PC-3 (cell line): Measurements from ENCODE around the gene CARMIL1.

Experiments used
- EZH2 ChIP-seq: fragments of 300-600 bp; sonication (generic); IDR thresholded peaks from one replicate; pipeline ENCODE4 v1.6.1; 2017; ENCODE audit warnings: antibody characterized with exemption, mild to moderate bottlenecking, low read length; ENCODE audit not compliant: unreplicated experiment
- EZH2phosphoT487 ChIP-seq: fragments of 300-600 bp; sonication (generic); IDR thresholded peaks from 2 replicates; pipeline ENCODE4 v1.6.1; 2018; ENCODE audit warnings: mild to moderate bottlenecking, antibody characterized with exemption, low read length, borderline replicate concordance
- TF ChIP-seq, protein P1 (sequence below): fragments of 300-600 bp; sonication (generic); conservative IDR thresholded peaks from 2 replicates; pipeline ENCODE4 v1.5.1; 2017; ENCODE audit warnings: antibody characterized with exemption, low read depth, mild to moderate bottlenecking, low read length

DNA sequence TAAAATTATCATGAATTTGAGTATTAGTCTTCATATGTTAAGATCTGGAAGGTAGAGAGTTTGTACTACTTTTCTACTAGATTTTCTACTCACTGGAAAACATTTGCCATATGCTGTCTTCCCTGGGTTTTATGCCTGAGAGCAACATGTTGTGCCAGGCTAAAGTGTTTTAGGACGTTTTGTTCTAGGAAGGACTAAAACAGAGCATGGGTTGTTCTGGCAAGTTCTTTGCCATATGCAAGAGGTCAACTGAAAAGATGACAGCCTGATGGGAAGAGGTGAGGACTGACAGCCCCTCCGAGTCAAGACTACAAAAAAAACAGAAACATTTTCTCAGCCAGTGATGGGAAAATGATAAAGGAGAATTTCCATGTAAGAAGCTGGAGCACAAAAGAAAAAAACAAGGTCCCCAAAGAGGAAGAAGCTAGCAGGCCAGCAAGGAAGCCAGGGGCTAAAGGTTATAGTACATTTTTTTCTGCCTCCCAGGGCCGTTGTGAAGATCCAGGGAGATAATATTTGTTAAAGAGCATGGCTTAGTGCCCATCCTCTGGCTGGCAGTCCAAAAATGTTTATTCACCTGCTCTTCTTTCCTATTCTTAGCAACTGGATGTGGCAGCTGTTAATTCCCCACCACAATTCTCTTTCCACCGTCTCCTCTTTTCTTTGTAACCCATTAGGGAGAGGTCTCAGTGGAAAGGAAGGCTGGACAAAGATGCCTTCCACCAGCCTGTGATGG is 380.6 kb downstream of the CARMIL1 start:
- TF ChIP-seq, protein P1, sequence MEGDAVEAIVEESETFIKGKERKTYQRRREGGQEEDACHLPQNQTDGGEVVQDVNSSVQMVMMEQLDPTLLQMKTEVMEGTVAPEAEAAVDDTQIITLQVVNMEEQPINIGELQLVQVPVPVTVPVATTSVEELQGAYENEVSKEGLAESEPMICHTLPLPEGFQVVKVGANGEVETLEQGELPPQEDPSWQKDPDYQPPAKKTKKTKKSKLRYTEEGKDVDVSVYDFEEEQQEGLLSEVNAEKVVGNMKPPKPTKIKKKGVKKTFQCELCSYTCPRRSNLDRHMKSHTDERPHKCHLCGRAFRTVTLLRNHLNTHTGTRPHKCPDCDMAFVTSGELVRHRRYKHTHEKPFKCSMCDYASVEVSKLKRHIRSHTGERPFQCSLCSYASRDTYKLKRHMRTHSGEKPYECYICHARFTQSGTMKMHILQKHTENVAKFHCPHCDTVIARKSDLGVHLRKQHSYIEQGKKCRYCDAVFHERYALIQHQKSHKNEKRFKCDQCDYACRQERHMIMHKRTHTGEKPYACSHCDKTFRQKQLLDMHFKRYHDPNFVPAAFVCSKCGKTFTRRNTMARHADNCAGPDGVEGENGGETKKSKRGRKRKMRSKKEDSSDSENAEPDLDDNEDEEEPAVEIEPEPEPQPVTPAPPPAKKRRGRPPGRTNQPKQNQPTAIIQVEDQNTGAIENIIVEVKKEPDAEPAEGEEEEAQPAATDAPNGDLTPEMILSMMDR = no peak
- no peak for TF ChIP-seq EZH2
- TF ChIP-seq EZH2phosphoT487 = no peak
